Mesodermal cell (in vitro differentiated cells): ENCODE measurements around the gene PCDHGA2.

Source experiments
- H3K27ac ChIP-seq: 2 replicates; pipeline ENCODE4 v1.7.0; 2013; ENCODE audit warnings: mild to moderate bottlenecking, low read depth, low read length, moderate library complexity; ENCODE audit not compliant: severe bottlenecking
- H3K36me3 ChIP-seq: 2 replicates; pipeline ENCODE4 v1.7.1; 2013; ENCODE audit warnings: mild to moderate bottlenecking, low read length, moderate library complexity; ENCODE audit not compliant: control insufficient read depth, insufficient read depth
- H3K4me1 ChIP-seq: one replicate; pipeline ENCODE4 v1.7.1; 2013; ENCODE audit warnings: mild to moderate bottlenecking, low read length; ENCODE audit not compliant: insufficient read depth, control insufficient read depth, poor library complexity, severe bottlenecking
- H3K4me3 ChIP-seq: 2 replicates; pipeline ENCODE4 v1.7.0; 2013; ENCODE audit warnings: low read length, control low read depth, mild to moderate bottlenecking; ENCODE audit not compliant: insufficient read depth, poor library complexity, severe bottlenecking; ENCODE audit errors: extremely low read depth
- H3K9me3 ChIP-seq: 2 replicates; pipeline ENCODE4 v1.7.1; 2013; ENCODE audit warnings: mild to moderate bottlenecking, low read length, moderate library complexity; ENCODE audit not compliant: control insufficient read depth
- WGBS, 2 experiments: methylation state at CpG; one replicate each; pipeline ENCODE4 v1.1.5; 2013; ENCODE audit warnings: missing lambda C conversion rate in 2 of 2; ENCODE audit not compliant: insufficient coverage in 2 of 2; 5-methylcytosine and 5-hydroxymethylcytosine counted together

PCDHGA2 gene

DNA sequence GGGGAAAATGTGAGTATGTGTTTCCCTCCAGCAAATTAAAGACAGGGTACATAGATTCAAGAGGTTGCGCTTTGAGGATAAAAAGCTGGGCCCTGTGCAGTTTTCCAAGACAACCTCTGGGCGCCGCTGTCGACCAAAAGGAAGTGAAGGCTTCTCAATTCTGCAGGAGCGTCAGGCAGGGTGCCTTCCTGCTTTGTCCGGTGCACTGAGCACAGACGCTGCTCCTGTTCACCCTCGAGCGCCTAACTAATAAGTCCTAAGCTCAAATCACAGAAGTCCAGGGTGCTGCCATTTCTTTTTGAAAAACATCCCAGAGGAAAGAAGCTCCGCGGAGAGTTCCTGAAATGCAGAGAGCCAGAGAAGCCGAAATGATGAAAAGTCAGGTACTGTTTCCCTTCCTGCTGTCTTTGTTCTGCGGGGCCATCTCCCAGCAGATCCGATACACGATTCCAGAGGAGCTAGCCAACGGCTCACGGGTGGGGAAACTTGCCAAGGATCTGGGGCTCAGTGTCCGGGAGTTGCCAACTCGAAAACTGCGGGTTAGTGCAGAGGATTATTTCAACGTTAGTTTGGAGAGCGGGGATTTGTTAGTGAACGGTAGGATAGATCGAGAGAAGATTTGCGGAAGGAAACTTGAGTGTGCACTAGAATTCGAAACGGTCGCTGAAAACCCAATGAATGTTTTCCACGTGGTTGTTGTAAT, 11.5 kb downstream of the PCDHGA2 start, which contains the start of gene PCDHGB1:
Gene PCDHGB1, plus strand, starts transcription at position 183 of the 703 bp plus-strand sequence. Its CDS starts 162 bp downstream, at position 345.
- H3K4me3 ChIP-seq: no peak within 1 kb of the TSS

DNA sequence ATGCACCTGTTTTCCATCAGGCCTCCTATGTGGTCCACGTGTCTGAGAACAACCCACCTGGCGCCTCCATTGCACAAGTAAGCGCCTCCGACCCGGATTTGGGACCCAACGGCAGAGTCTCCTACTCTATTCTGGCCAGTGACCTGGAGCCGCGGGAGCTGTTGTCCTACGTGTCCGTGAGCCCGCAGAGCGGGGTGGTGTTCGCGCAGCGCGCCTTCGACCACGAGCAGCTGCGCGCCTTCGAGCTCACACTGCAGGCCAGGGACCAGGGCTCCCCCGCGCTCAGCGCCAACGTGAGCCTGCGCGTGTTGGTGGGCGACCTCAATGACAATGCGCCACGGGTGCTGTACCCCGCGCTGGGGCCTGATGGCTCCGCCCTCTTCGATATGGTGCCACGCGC, 13.0 kb downstream of the PCDHGA2 start:
- Histone ChIP-seq H3K9me3 (peaks cover 43% of the 10 kb centered on the region), H3K4me1 (no peaks in the 10 kb centered on the region)
- 96 to 98% methylated on average over 21 to 24 of the region's 36 CpGs for WGBS, 2 experiments

More for the DNA sequence above, 11.5 kb downstream of the PCDHGA2 start, which contains the start of gene PCDHGB1:
- H3K4me1 ChIP-seq: no peaks in the 10 kb centered on the region
- 78 to 80% methylated on average over 25 to 27 of the region's 29 CpGs for WGBS, 2 experiments
- H3K36me3 ChIP-seq: no peaks in the 10 kb centered on the region
- no peak within 1 kb of the TSS for H3K27ac ChIP-seq
- peaks cover 34% of the 10 kb centered on the region for H3K9me3 ChIP-seq

DNA sequence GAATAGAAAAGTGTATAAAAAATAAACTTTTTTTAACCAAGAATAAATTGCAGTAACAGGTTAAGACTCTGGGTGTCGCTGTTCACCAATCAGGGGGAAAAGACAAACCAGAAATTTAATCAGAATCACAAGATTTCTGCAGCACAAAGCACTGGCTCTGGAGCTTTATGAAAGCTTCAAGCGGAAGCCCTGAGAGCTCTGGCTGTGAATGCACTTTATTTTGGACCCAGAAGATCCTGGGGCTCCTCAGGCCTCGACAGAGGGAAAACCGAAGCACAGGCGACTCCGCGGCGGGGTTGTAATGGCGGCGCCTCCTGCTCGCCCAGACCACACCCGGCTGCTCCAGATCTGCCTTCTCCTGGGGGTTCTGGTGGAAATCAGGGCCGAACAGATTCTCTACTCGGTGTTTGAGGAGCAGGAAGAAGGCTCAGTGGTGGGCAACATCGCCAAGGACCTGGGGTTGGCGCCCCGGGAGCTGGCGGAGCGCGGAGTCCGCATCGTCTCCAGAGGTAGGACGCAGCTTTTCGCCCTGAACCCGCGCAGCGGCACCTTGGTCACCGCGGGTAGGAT, 16.4 kb downstream of the PCDHGA2 start, which contains the start of gene PCDHGA4:
Gene PCDHGA4, plus strand, starts transcription at position 122 of the 570 bp plus-strand sequence. Its CDS starts 87 bp downstream, at position 209.
- H3K36me3 ChIP-seq: no peaks in the 10 kb centered on the region
- 90 to 92% methylated on average over 27 to 29 of the region's 29 CpGs for WGBS, 2 experiments
- peaks cover 46% of the 10 kb centered on the region for H3K9me3 ChIP-seq
- H3K4me3 ChIP-seq: no peak within 1 kb of the TSS
- H3K27ac ChIP-seq: no peak within 1 kb of the TSS
- H3K4me1 ChIP-seq: no peaks in the 10 kb centered on the region

More for the DNA sequence above, 13.0 kb downstream of the PCDHGA2 start:
- H3K27ac ChIP-seq: no peak overlapping the region
- no peaks in the 10 kb centered on the region for H3K36me3 ChIP-seq
- no peak overlapping the region for H3K4me3 ChIP-seq

DNA sequence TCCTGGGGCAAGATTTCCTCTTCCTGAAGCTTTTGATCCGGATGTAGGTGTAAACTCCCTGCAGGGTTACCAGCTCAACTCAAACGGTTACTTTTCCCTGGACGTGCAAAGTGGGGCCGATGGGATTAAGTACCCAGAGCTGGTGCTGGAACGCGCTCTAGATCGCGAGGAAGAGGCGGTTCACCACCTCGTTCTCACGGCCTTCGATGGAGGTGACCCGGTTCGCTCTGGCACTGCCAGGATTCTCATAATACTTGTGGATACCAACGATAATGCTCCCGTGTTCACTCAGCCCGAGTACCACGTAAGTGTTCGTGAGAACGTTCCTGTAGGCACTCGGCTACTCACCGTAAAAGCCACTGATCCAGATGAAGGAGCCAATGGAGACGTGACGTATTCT, 17.1 kb downstream of the PCDHGA2 start:
- H3K4me3 ChIP-seq: no peak overlapping the region
- 96 to 97% methylated on average over 22 to 24 of the region's 24 CpGs for WGBS, 2 experiments
- H3K9me3 ChIP-seq: peaks cover 46% of the 10 kb centered on the region
- H3K4me1 ChIP-seq: no peaks in the 10 kb centered on the region
- H3K27ac ChIP-seq: no peak overlapping the region
- H3K36me3 ChIP-seq: no peaks in the 10 kb centered on the region

DNA sequence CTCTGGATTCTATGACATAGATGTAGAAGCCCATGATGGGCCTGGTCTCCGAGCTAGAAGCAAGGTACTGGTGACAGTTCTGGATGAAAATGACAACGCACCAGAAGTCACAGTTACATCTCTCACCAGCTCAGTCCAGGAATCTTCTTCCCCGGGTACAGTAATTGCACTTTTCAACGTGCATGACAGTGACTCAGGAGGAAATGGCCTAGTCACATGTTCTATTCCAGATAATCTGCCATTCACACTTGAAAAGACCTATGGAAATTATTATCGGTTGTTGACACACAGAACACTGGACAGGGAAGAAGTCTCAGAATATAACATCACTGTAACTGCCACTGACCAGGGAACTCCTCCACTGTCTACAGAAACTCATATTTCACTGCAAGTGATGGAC, 17.6 kb downstream of the PCDHGA2 start:
- Histone ChIP-seq H3K4me3 (no peak overlapping the region), H3K4me1 (no peaks in the 10 kb centered on the region), H3K9me3 (peaks cover 46% of the 10 kb centered on the region), H3K27ac (no peak overlapping the region), H3K36me3 (no peaks in the 10 kb centered on the region)
- WGBS, 2 experiments: 80 to 89% methylated on average over 3 to 4 of the region's 5 CpGs

DNA sequence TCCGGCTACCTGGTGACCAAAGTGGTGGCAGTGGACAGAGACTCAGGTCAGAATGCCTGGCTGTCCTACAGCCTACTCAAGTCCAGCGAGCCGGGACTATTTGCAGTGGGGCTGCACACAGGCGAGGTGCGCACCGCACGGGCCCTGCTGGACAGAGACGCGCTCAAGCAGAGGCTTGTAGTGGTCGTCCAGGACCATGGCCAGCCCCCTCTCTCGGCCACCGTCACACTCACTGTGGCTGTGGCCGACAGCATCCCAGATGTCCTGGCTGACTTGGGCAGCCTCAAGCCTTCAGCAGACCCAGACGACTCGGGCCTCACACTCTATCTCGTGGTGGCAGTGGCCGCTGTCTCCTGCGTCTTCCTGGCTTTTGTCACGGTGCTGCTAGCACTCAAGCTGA, 18.4 kb downstream of the PCDHGA2 start:
- H3K4me3 ChIP-seq: no peak overlapping the region
- H3K9me3 ChIP-seq: peaks cover 47% of the 10 kb centered on the region
- H3K4me1 ChIP-seq: no peaks in the 10 kb centered on the region
- no peaks in the 10 kb centered on the region for H3K36me3 ChIP-seq
- no peak overlapping the region for H3K27ac ChIP-seq
- 92 to 97% methylated on average over 17 to 19 of the region's 19 CpGs for WGBS, 2 experiments

DNA sequence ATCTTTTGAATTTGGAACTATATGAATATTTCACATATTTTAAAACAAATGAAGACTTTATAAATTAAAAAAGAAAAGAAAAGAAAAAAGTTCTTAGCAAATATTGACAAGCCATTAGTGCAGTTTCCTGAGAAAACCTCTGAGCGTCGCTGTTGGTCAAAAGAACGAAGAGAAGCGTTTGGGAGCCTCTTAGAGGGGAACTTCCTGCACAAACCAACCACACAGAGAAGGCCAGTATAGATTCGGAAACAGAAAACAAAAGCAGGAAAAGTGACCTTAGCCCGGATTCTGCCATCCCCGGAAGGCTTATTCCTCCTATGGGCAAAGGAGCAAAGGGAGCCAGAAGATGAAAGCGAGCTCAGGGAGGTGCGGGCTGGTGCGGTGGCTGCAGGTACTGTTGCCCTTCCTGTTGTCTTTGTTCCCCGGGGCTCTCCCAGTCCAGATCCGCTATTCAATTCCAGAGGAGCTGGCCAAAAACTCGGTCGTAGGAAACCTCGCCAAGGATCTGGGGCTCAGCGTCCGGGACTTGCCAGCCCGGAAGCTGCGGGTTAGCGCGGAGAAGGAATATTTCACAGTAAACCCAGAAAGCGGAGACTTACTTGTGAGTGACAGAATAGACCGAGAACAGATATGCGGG, 21.3 kb downstream of the PCDHGA2 start, which contains the start of gene PCDHGB2:
Gene PCDHGB2, plus strand, starts transcription at position 205 of the 637 bp plus-strand sequence. Its CDS starts 142 bp downstream, at position 347.
- peaks cover 3% of the 10 kb centered on the region for H3K36me3 ChIP-seq
- H3K4me1 ChIP-seq: no peaks in the 10 kb centered on the region
- no peak within 1 kb of the TSS for H3K4me3 ChIP-seq
- H3K27ac ChIP-seq: no peak within 1 kb of the TSS
- 87 to 94% methylated on average over 19 to 23 of the region's 24 CpGs for WGBS, 2 experiments
- H3K9me3 ChIP-seq: peaks cover 50% of the 10 kb centered on the region

DNA sequence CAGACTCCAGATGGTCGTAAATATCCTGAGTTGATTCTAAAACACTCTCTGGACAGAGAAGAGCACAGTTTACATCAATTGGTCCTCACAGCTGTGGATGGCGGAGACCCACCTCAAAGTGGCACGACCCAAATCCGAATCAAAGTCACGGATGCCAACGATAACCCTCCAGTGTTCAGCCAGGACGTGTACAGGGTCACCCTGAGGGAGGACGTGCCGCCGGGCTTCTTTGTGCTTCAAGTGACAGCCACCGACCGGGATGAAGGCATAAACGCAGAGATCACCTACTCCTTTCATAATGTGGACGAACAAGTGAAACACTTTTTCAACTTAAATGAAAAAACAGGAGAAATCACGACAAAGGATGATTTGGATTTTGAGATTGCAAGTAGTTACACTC, 22.1 kb downstream of the PCDHGA2 start:
- peaks cover 3% of the 10 kb centered on the region for H3K36me3 ChIP-seq
- H3K4me1 ChIP-seq: no peaks in the 10 kb centered on the region
- H3K27ac ChIP-seq: no peak overlapping the region
- peaks cover 50% of the 10 kb centered on the region for H3K9me3 ChIP-seq
- H3K4me3 ChIP-seq: no peak overlapping the region
- 94 to 95% methylated on average over 10 to 11 of the region's 15 CpGs for WGBS, 2 experiments

DNA sequence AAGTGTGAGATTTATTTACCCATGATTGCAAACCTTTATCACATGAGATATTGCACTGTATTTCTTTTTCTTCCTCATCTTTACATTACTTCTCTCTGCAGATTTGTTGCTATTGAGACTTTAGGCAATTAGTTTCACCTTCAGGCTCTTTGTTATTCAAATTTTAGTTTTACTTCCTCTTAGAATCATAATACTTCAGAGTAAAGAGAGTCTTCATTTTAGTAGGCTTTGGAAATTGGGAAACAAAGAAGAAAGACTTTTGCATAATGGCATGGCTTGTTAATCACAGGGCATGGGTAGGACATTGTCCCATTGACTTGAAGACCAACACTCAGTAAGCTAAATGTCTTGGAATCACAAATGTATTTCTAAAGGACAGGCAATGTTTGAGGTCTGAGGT, 24.2 kb downstream of the PCDHGA2 start:
- peaks cover 3% of the 10 kb centered on the region for H3K36me3 ChIP-seq
- no peak overlapping the region for H3K27ac ChIP-seq
- H3K4me3 ChIP-seq: no peak overlapping the region
- H3K9me3 ChIP-seq: peaks cover 45% of the 10 kb centered on the region
- H3K4me1 ChIP-seq: no peaks in the 10 kb centered on the region

DNA sequence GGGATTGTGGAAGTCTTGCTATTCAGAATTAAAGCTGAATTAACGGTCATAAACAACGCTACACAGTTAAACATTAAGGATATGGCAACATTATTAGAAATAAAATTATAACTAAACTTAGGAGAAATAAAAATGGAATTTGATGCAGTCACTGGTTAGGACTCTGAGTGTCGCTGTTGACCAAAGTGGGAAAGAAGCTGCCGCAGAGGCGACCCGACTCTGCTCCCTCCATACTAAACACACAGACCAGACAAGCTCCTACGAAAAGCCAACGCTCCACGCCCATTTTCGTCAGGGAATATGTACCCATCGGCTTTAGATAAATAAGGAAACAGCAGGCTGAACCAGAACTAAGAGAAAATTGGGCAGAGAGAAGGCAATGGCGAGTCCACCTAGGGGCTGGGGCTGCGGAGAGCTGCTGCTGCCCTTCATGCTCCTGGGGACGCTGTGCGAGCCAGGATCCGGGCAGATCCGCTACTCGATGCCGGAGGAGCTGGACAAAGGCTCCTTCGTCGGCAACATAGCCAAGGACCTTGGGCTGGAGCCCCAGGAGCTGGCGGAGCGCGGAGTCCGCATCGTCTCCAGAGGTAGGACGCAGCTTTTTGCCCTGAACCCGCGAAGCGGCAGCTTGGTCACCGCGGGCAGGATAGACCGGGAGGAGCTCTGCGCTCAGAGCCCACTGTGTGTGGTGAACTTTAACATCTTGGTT, 25.5 kb downstream of the PCDHGA2 start, which contains the start of gene PCDHGA5:
Gene PCDHGA5, plus strand, starts transcription at position 211 of the 709 bp plus-strand sequence. Its CDS starts 169 bp downstream, at position 380.
- peaks cover 45% of the 10 kb centered on the region for H3K9me3 ChIP-seq
- WGBS, 2 experiments: 92 to 95% methylated on average over 24 to 25 of the region's 34 CpGs
- no peaks in the 10 kb centered on the region for H3K4me1 ChIP-seq
- H3K27ac ChIP-seq: no peak within 1 kb of the TSS
- H3K4me3 ChIP-seq: no peak within 1 kb of the TSS
- peaks cover 3% of the 10 kb centered on the region for H3K36me3 ChIP-seq
